B cell (primary cell): ENCODE data around the gene RRP1. TPM values are rescaled to one million over a fixed set of nuclear protein-coding genes. Genes with fewer than 3 reads are reported as not detected.

Experiments used
- ATAC-seq: fragments of 200-7000 bp; cut with Tn5 transposase; one replicate; pipeline ENCODE4 v1.10.0; 2021; ENCODE audit warnings: low read depth, mild to moderate bottlenecking, moderate number of reproducible peaks, moderate library complexity
- CTCF ChIA-PET: fragments of 350-600 bp; sonication (Branson Sonifier 250); formaldehyde crosslinking; loops from one replicate; lab custom pipeline; 2021; ENCODE audit warnings: antibody characterized with exemption, inconsistent platforms; lab: Charles Lee
- POLR2A ChIA-PET: fragments of 350-600 bp; sonication (Branson Sonifier 250); formaldehyde crosslinking; loops from one replicate; lab custom pipeline; 2021; ENCODE audit warnings: antibody characterized with exemption; lab: Charles Lee
- DNase-seq: peaks from one replicate; pipeline ENCODE4 v3.0.0; 2013
- H2AFZ ChIP-seq: 2 replicates; pipeline ENCODE4 v1.6.1; 2012; ENCODE audit warnings: mild to moderate bottlenecking, low read depth, low read length; ENCODE audit not compliant: insufficient read depth, poor library complexity, severe bottlenecking
- H3K27ac ChIP-seq, 2 donors: 1 replicate in 1 of 2; 2 replicates in 1 of 2; pipeline ENCODE4 v1.5.1; 2012 to 2013; ENCODE audit warnings: low read length in 2 of 2, mild to moderate bottlenecking in 2 of 2, moderate library complexity in 1 of 2
- H3K27me3 ChIP-seq, 4 experiments: fragments of 200-600 bp in 1 of 4; sonication (generic) in 1 of 4; replicated peaks in 1 of 4; 1 replicate in 2 of 4; 2 replicates in 2 of 4; pipeline versions ENCODE4 v1.6.1 to v1.7.0; 2013 to 2016; ENCODE audit warnings: low read length in 3 of 4, mild to moderate bottlenecking in 2 of 4, mixed read lengths in 1 of 4, moderate library complexity in 1 of 4; ENCODE audit not compliant: insufficient read depth in 4 of 4, control insufficient read depth in 3 of 4; ENCODE audit errors: control extremely low read depth in 1 of 4
- H3K36me3 ChIP-seq, 2 experiments: replicated peaks in 1 of 2; 1 replicate in 1 of 2; 2 replicates in 1 of 2; pipeline versions ENCODE4 v1.6.1 to v1.7.1; 2013; ENCODE audit warnings: low read length in 1 of 2; ENCODE audit not compliant: insufficient read depth in 2 of 2, control insufficient read depth in 1 of 2; ENCODE audit errors: control extremely low read depth in 1 of 2, extremely low read depth in 1 of 2
- H3K4me1 ChIP-seq, 2 donors: fragments of 200-600 bp in 1 of 2; sonication (generic) in 1 of 2; 1 replicate in 1 of 2; 2 replicates in 1 of 2; pipeline versions ENCODE4 v1.5.1 to v1.6.1; 2013 to 2017; ENCODE audit warnings: low read length in 2 of 2; ENCODE audit not compliant: control insufficient read depth in 2 of 2, insufficient read depth in 2 of 2
- H3K4me2 ChIP-seq: replicated peaks from 2 replicates; pipeline ENCODE3; 2012; ENCODE audit warnings: mild to moderate bottlenecking, low read depth, low read length; ENCODE audit not compliant: poor library complexity, severe bottlenecking
- H3K4me3 ChIP-seq, 5 experiments: fragments of 200-600 bp in 1 of 5; sonication (generic) in 1 of 5; 1 replicate in 3 of 5; 2 replicates in 2 of 5; pipeline versions ENCODE4 v1.5.1 to v1.7.0; 2011 to 2016; ENCODE audit warnings: low read length in 4 of 5, mild to moderate bottlenecking in 4 of 5, low read depth in 2 of 5, control low read depth in 1 of 5, moderate library complexity in 1 of 5; ENCODE audit not compliant: insufficient read depth in 1 of 5; ENCODE audit errors: control extremely low read depth in 1 of 5, extremely low read depth in 1 of 5
- H3K79me2 ChIP-seq: fragments of 200-600 bp; sonication (generic); one replicate; pipeline ENCODE4 v1.6.0; 2016; ENCODE audit warnings: low read length; ENCODE audit not compliant: control insufficient read depth, insufficient read depth
- H3K9ac ChIP-seq: fragments of 200-600 bp; sonication (generic); 2 replicates; pipeline ENCODE4 v1.6.1; 2017; ENCODE audit warnings: mild to moderate bottlenecking, low read length, moderate library complexity
- H3K9me3 ChIP-seq, 3 donors: one replicate each; pipeline versions ENCODE4 v1.6.1 to v1.7.1; 2013; ENCODE audit warnings: low read length in 2 of 3; ENCODE audit not compliant: control insufficient read depth in 2 of 3, insufficient read depth in 1 of 3; ENCODE audit errors: control extremely low read depth in 1 of 3
- H4K20me1 ChIP-seq: 2 replicates; pipeline ENCODE4 v1.6.0; 2012; ENCODE audit warnings: mild to moderate bottlenecking, low read length; ENCODE audit not compliant: insufficient read depth, control insufficient read depth, poor library complexity, severe bottlenecking
- H3K27ac Mint-ChIP-seq: one replicate; pipeline ENCODE4 v1.8.0; 2021; ENCODE audit warnings: mixed read lengths
- H3K27me3 Mint-ChIP-seq: one replicate; pipeline ENCODE4 v1.8.0; 2021; ENCODE audit warnings: mixed read lengths
- H3K4me1 Mint-ChIP-seq: one replicate; pipeline ENCODE4 v1.8.0; 2021; ENCODE audit warnings: mixed read lengths
- H3K4me3 Mint-ChIP-seq: one replicate; pipeline ENCODE4 v1.8.0; 2021; ENCODE audit warnings: mixed read lengths
- H3K9me3 Mint-ChIP-seq: one replicate; pipeline ENCODE4 v1.8.0; 2022; ENCODE audit warnings: mixed read lengths; ENCODE audit not compliant: insufficient read depth
- CTCF ChIP-seq: fragments of 200-600 bp; IDR thresholded peaks from one replicate; pipeline ENCODE4 v1.8.0; 2022; ENCODE audit warnings: antibody characterized with exemption, mild to moderate bottlenecking
- EZH2 ChIP-seq: IDR thresholded peaks from 2 replicates; pipeline ENCODE4 v1.6.1; 2012; ENCODE audit warnings: borderline replicate concordance, low read depth, mild to moderate bottlenecking, moderate library complexity, low read length; ENCODE audit not compliant: insufficient read depth, poor library complexity, severe bottlenecking
- WGBS: methylation state at CpG from one replicate; pipeline ENCODE4 v1.1.5; 2013; ENCODE audit warnings: missing lambda C conversion rate; ENCODE audit not compliant: insufficient coverage; 5-methylcytosine and 5-hydroxymethylcytosine counted together
- intact Hi-C: fragments of 100-400 bp; cut with micrococcal nuclease; formaldehyde crosslinking; loops from one replicate; pipeline ENCODE4 v1.10.0; 2022
- polyA plus RNA-seq: library from polyadenylated mRNA; depleted of rRNA; stranded (reverse); fragments of >200 nt; gene quantifications from 2 replicates; pipeline ENCODE4 v1.2.3, GENCODE V29; 2012
- total RNA-seq, 2 donors: library from RNA; stranded (reverse); fragments of 120-200 nt in 1 of 2; gene quantifications; 1 replicate in 1 of 2; 2 replicates in 1 of 2; pipeline versions ENCODE4 v1.2.3 to v1.2.4, GENCODE V29; 2013 to 2022

Gene RRP1
- total and polyA plus RNA-seq, 2 donors (not counting 1 experiment from before 2014, with no cell fraction given), result 9.6 to 27.8 TPM

GRCh38 chr21:43818685-43819084 is 29.3 kb downstream of the RRP1 start:
- ATAC-seq (no peak), DNase-seq (no peak)
- H3K9me3 Mint-ChIP-seq, result peaks cover 3% of the 10 kb centered on the region
- intact Hi-C loops, result loop anchor here (10.0 kb wide), 1 partner anchor 666 kb away; no protein-coding TSS in a partner anchor
- ChIA-PET POLR2A (no interaction called here), CTCF (interaction anchor here (0.7 kb wide), 1 partner anchor 110 kb away, joined by 3 read pairs; no protein-coding TSS in a partner anchor)
- TF ChIP-seq EZH2 (no peak), CTCF (no peak)
- Histone ChIP-seq H3K27ac (no peak overlapping the region), H3K79me2 (no peaks in the 10 kb centered on the region), H3K9me3 (peaks cover 0 to 22% (median 9%) of the 10 kb centered on the region in 3 donors), H3K4me3 (no peak overlapping the region), H3K4me2 (no peak overlapping the region), H3K27me3 (peaks cover 0 to 3% (median 0%) of the 10 kb centered on the region in 4 experiments), H3K36me3 (no peaks in the 10 kb centered on the region), H3K9ac (no peak overlapping the region), H2AFZ (no peak overlapping the region), H4K20me1 (no peaks in the 10 kb centered on the region), H3K4me1 (peaks cover 0 to 2% of the 10 kb centered on the region in 2 donors)
- H3K27ac Mint-ChIP-seq, result no peak overlapping the region
- WGBS, result 100% methylated on average over 1 of the region's 3 CpGs
- H3K4me3 Mint-ChIP-seq, result no peak overlapping the region
- H3K27me3 Mint-ChIP-seq, result peaks cover 4% of the 10 kb centered on the region
- H3K4me1 Mint-ChIP-seq, result peaks cover 5% of the 10 kb centered on the region

GRCh38 chr21:43819511-43820405 is 30.4 kb downstream of the RRP1 start:
- H3K4me1 Mint-ChIP-seq, result peaks cover 2% of the 10 kb centered on the region
- 94% methylated on average over 25 of the region's 25 CpGs for WGBS
- H3K9ac ChIP-seq, result no peak overlapping the region
- no peak overlapping the region for H3K27ac Mint-ChIP-seq
- ATAC-seq (no peak), DNase-seq (no peak)
- POLR2A ChIA-PET, result no interaction called here
- no peaks in the 10 kb centered on the region for H4K20me1 ChIP-seq
- H3K4me3 Mint-ChIP-seq, result no peak overlapping the region
- peaks cover 0 to 2% (median 0%) of the 10 kb centered on the region in 4 experiments for H3K27me3 ChIP-seq
- peaks cover 0 to 22% (median 9%) of the 10 kb centered on the region in 3 donors for H3K9me3 ChIP-seq
- CTCF ChIA-PET, result no interaction called here
- peaks cover 3% of the 10 kb centered on the region for H3K9me3 Mint-ChIP-seq
- no peak overlapping the region for H2AFZ ChIP-seq
- H3K27me3 Mint-ChIP-seq, result peaks cover 4% of the 10 kb centered on the region
- H3K4me1 ChIP-seq, result peaks cover 0 to 2% of the 10 kb centered on the region in 2 donors
- H3K4me3 ChIP-seq, result no peak overlapping the region
- intact Hi-C loops, result loop anchor here (10.0 kb wide), 1 partner anchor 665 kb away; no protein-coding TSS in a partner anchor
- no peak overlapping the region for H3K27ac ChIP-seq
- no peak for TF ChIP-seq CTCF
- no peak for TF ChIP-seq EZH2
- no peak overlapping the region for H3K4me2 ChIP-seq
- no peaks in the 10 kb centered on the region for H3K79me2 ChIP-seq
- H3K36me3 ChIP-seq, result no peaks in the 10 kb centered on the region
